WERI-Rb-1 (cell line): ENCODE results near the gene ZNHIT6.

ENCODE experiments used
- DNase-seq: peaks from one replicate; pipeline ENCODE4 v3.0.0-alpha.2; 2020
- H3K27ac ChIP-seq: fragments of 250-450 bp; sonication (Bioruptor Pico); 2 replicates; pipeline ENCODE4 v1.5.1; 2020; ENCODE audit warnings: mild to moderate bottlenecking, moderate library complexity
- H3K27me3 ChIP-seq: fragments of 250-450 bp; sonication (Bioruptor Pico); 2 replicates; pipeline ENCODE4 v1.5.1; 2021; ENCODE audit warnings: mild to moderate bottlenecking, low read depth, moderate library complexity; ENCODE audit not compliant: insufficient read depth, severe bottlenecking
- H3K36me3 ChIP-seq: fragments of 250-450 bp; sonication (Bioruptor Pico); 2 replicates; pipeline ENCODE4 v1.5.1; 2020; ENCODE audit warnings: mild to moderate bottlenecking, moderate library complexity
- H3K4me3 ChIP-seq: 2 replicates; pipeline ENCODE4 v1.5.1; 2011; ENCODE audit warnings: low read depth, mild to moderate bottlenecking, control low read depth, low read length
- H3K9me3 ChIP-seq: fragments of 250-450 bp; sonication (Bioruptor Pico); 2 replicates; pipeline ENCODE4 v1.5.1; 2021; ENCODE audit warnings: mild to moderate bottlenecking, moderate library complexity; ENCODE audit not compliant: severe bottlenecking
- CTCF ChIP-seq: IDR thresholded peaks from 2 replicates; pipeline ENCODE4 v1.5.1; 2011; ENCODE audit warnings: low read depth, mild to moderate bottlenecking, control low read depth, inconsistent platforms, low read length

Gene ZNHIT6

GRCh38 chr1:85607126-85607920, 100.9 kb downstream of the ZNHIT6 start:
- H3K9me3 ChIP-seq: no peaks in the 10 kb centered on the region
- H3K27me3 ChIP-seq: no peaks in the 10 kb centered on the region
- no peak overlapping the region for H3K27ac ChIP-seq
- no peak for TF ChIP-seq CTCF
- H3K4me3 ChIP-seq: no peak overlapping the region
- H3K36me3 ChIP-seq: no peaks in the 10 kb centered on the region
- no peak for DNase-seq

- DNase-seq: no peak
- H3K9me3 ChIP-seq: no peaks in the 10 kb centered on the region
- TF ChIP-seq CTCF: no peak
- H3K27ac ChIP-seq: no peak overlapping the region
- no peak overlapping the region for H3K4me3 ChIP-seq
- no peaks in the 10 kb centered on the region for H3K27me3 ChIP-seq
- H3K36me3 ChIP-seq: no peaks in the 10 kb centered on the region
These were observed 101.8 kb downstream of the ZNHIT6 start for GRCh38 chr1:85606414-85606800.

- Histone ChIP-seq H3K27ac (no peak overlapping the region), H3K36me3 (no peaks in the 10 kb centered on the region), H3K27me3 (no peaks in the 10 kb centered on the region), H3K9me3 (no peaks in the 10 kb centered on the region), H3K4me3 (no peak overlapping the region)
- DNase-seq: no peak
- no peak for TF ChIP-seq CTCF
These were observed 102.5 kb downstream of the ZNHIT6 start for GRCh38 chr1:85605484-85606413.

DNA sequence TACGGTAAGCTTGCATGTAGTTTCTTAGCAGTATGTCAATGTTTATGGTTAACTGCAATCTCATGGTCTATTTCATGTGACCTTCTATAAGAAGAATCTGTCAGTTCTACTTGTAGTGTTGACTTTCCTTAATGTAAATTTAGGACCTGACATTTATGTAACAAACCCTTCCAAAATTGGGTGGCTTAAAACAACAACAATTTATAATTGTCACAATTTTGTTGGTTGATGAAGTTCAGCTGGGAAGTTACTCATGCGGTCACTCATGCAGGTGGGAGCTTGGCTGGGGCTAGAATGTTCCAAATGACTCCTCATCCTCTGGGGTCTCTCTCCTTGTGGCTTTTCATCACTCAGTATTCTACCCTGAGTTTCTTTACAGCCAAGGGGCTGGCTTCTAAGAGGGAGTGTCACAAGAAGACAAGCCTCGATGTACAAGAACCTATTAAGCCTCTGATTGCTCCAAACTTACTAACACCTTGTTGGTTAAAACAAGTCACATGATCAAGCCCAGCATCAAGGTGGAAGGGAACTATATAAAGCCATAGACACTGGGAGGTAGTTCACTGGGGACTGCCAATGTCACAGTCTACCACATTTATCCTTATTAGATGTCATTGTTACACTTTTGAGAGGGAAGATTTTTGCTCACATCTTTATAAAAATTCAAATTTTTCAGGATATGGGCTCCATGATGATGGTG, 103.8 kb downstream of the ZNHIT6 start:
- TF ChIP-seq CTCF: no peak
- no peaks in the 10 kb centered on the region for H3K36me3 ChIP-seq
- H3K27me3 ChIP-seq: no peaks in the 10 kb centered on the region
- H3K27ac ChIP-seq: no peak overlapping the region
- no peaks in the 10 kb centered on the region for H3K9me3 ChIP-seq
- H3K4me3 ChIP-seq: no peak overlapping the region
- DNase-seq: no peak

GRCh38 chr1:85603086-85603880, 105.0 kb downstream of the ZNHIT6 start:
- H3K36me3 ChIP-seq: no peaks in the 10 kb centered on the region
- no peak overlapping the region for H3K4me3 ChIP-seq
- H3K9me3 ChIP-seq: no peaks in the 10 kb centered on the region
- TF ChIP-seq CTCF: no peak
- 0 out of 2 replicates have a peak overlapping the region, but pooled peaks have one; percentile 39 for H3K27ac ChIP-seq
- DNase-seq: peak; percentile 54
- H3K27me3 ChIP-seq: no peaks in the 10 kb centered on the region
